ENCODE results near the gene SLC38A9.
A peak's percentile ranks its signal among the peaks of the same experiment; 100 is the strongest.
"Not testable (repeated sequence)": the region's sequence is repeated elsewhere in the genome, so short reads cannot be mapped to it uniquely, and the experiment has no call there.

The SLC38A9 gene

GRCh38 chr5:55708732-55709131 lies 3.4 kb downstream of the SLC38A9 start:
- H3K27ac ChIP-seq = no peak overlapping the region
- no peak for TF ChIP-seq ZFX (IDR thresholded peaks at IDR 0.05; ENCODE audit: borderline replicate concordance)
- TF ChIP-seq CTCF (IDR thresholded peaks at IDR 0.05) = no peak

- no peak overlapping the region for H3K27ac ChIP-seq
- TF ChIP-seq ZFX (IDR thresholded peaks at IDR 0.05; ENCODE audit: borderline replicate concordance) = no peak
- no peak for TF ChIP-seq CTCF (IDR thresholded peaks at IDR 0.05)
Observed at GRCh38 chr5:55706230-55706629, 5.9 kb downstream of the SLC38A9 start.

- no peak overlapping the region for H3K27ac ChIP-seq
- no peak for TF ChIP-seq ZFX (IDR thresholded peaks at IDR 0.05; ENCODE audit: borderline replicate concordance)
Observed at GRCh38 chr5:55702598-55703345, 9.4 kb downstream of the SLC38A9 start.

- H3K27ac ChIP-seq = no peak overlapping the region
- no peak for TF ChIP-seq CTCF (IDR thresholded peaks at IDR 0.05)
- no peak for TF ChIP-seq ZFX (IDR thresholded peaks at IDR 0.05; ENCODE audit: borderline replicate concordance)
Observed at GRCh38 chr5:55701462-55702103, 10.5 kb downstream of the SLC38A9 start.

GRCh38 chr5:55700745-55701144 lies 11.4 kb downstream of the SLC38A9 start:
- H3K27ac ChIP-seq = no peak overlapping the region
- no peak for TF ChIP-seq ZFX (IDR thresholded peaks at IDR 0.05; ENCODE audit: borderline replicate concordance)
- no peak for TF ChIP-seq CTCF (IDR thresholded peaks at IDR 0.05)

- TF ChIP-seq CTCF (IDR thresholded peaks at IDR 0.05) = no peak
- TF ChIP-seq ZFX (IDR thresholded peaks at IDR 0.05; ENCODE audit: borderline replicate concordance) = no peak
- H3K27ac ChIP-seq = no peak overlapping the region
Observed at GRCh38 chr5:55699041-55699688, 13.0 kb downstream of the SLC38A9 start.

GRCh38 chr5:55696704-55697103 lies 15.4 kb downstream of the SLC38A9 start:
- not testable (repeated sequence) for H3K27ac ChIP-seq

GRCh38 chr5:55694152-55694830 lies 17.8 kb downstream of the SLC38A9 start:
- no peak overlapping the region for H3K27ac ChIP-seq
- TF ChIP-seq ZFX (IDR thresholded peaks at IDR 0.05; ENCODE audit: borderline replicate concordance) = no peak
- TF ChIP-seq CTCF (IDR thresholded peaks at IDR 0.05) = peak; percentile 76
